CD4-positive, alpha-beta T cell treated with Interleukin-12 subunit alpha and Interleukin-12 subunit beta, for 1 hour (primary cell): ENCODE data around the gene TOP3A.

Source experiments
- DNase-seq: peaks from one replicate; pipeline ENCODE4 v3.0.0-alpha.2; 2020

TOP3A gene

DNA sequence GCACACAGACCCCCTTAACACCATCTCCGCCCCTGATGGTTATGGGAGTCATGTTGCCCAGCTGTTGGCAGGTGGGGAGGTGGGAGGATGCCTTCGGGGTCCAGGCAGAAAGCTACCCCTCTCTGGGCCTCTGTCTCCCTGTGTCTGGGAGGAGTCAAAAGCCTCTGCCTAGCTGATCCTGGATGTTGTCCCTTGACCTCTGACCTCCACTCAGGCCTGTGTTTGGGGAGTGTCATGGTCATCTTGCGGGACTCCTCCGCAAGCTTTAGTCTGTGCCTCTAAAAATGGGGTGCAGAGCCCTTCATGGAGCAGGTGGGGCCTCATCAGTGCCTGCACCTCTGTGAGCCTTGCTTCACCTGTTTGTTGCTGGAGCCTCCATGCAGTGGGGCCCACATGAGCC is 85.5 kb downstream of the TOP3A start:
- DNase-seq: no peak

DNA sequence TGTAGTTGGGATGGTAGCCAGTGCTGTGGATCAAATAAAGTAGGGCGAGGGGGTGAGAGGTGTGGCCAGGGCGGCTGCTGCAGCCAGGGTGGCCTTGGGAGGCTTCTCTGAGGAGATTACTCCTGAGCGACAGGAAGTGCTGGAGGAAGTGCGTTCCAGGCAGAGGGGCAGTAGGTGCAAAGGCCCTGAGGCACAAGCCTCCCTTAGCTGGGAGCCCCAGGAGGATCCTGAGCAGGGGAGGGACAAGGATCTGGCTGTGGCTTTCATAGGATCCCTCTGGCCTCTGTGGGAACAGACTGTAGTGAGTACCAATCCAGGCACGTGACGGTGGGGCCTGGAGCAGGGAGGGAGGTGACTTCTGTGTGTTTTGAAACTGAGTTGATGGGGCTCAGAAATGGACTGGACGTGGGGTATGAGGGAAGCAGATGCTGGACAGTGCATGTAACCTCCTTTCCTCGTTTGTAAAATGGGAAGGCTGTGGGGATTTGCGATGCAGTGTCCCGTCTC is 86.6 kb downstream of the TOP3A start:
- DNase-seq: no peak

DNA sequence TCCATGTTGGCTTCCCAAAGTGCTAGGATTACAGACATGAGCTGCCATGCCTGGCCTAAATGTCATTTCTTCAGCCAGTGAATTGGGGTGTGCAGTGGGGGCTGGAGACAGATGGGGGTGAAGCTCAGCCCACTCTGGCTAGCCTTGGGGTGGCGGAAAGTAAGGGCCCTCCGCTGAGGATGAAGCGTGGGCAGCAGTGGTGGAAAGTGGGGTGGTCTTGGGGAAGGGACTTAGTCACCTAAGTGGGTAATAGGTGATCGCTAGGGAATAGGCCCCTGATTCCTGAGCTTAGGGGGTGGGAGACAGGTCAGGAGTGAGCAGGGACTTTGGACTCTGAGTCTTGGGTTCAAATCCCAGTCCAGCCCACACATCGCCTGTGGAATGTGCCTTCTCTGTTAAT is 87.2 kb downstream of the TOP3A start:
- DNase-seq: no peak

DNA sequence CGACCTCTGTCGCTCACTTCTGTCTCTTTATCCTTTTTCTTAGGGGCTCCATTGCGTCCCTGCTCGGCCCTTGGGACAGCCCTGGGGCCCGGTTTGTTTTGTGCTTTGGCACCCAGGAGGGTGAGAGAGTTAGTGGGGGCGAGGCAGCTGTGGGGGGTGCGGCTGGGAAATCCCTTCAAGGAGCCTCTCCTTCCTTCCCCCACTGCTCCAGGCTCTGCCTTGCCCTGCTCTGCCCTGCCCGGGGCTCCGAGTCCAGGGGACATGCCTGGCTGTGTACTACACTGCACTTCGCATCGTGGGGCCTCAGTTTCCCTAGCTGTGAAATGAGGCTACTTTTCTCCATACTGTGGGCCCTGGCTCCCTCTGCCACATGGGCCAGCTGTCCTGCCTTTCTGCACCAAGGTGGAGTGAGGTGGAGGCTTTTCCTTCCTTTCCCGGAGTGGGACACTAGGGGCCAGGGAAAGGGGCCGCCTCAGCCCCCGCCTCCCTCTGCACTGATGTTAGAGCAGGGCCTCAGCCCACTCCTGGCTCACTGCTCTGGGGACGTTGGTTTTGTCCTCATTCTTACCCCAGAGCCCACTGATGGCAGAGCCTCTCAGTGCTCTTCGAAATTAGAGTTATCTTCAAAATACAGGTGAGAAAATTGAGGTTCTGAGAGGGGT is 88.4 kb downstream of the TOP3A start:
- DNase-seq: no peak

DNA sequence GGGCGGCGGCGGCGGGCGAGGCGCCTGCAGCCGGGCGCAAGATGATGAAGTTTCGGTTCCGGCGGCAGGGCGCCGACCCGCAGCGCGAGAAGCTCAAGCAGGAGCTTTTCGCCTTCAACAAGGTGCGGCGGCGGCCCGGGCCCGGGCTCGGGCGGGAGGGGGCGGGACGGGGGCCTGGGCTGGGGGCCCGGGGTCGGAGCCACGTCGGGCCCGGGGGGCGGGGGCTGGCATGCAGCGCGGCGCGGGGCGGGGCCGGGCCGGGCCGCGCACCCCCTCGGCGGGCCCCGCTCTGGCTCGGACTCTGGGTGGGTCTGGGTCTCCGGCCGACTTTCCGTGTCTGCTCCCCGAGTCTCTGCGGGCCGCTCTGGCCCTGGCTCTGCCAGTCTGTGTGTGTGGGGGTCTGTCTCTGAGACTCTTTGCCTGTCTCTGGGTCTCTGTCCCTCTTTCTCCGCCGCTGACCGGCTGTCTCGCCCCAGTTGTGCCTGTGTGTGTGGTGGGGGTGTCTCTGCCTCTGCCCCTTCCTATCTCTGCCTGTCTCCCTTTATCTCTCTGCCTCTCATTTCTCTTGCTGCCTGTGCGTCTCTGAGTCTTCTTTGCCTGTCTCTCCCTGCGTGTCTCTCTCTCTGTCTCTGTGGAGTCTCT is 89.0 kb downstream of the TOP3A start:
- DNase-seq: no peak

DNA sequence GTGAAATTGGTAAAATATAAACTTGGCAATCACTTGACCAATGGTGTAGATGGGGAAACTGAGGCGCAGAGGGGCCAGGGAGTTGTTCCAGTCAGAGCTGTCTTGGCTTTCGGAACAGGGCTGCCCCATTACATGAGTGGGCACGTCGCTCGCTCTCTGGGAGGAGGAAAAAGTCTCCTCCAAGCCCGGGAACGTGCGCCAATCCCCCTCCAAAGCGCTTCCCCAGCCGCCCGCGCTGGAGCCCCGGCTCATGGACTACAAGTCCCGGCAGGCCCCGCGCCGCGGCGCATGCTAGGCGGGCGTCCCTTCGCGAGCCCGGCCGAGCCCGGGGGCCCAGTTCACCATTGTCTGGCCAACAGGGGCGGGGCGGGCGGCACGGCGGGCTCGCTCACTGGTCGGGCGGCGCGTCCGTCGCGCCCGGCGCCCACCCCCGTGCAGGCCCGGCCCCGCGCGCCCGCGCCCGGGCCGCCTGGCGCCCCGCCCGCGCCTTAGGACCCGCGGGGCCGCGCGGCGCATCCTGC is 89.6 kb downstream of the TOP3A start, which contains the start of gene LLGL1:
Gene LLGL1, plus strand, starts transcription at position 515 of the 521 bp plus-strand sequence. CDS start 48 bp downstream, outside the sequence.
- DNase-seq: peak; percentile 96

DNA sequence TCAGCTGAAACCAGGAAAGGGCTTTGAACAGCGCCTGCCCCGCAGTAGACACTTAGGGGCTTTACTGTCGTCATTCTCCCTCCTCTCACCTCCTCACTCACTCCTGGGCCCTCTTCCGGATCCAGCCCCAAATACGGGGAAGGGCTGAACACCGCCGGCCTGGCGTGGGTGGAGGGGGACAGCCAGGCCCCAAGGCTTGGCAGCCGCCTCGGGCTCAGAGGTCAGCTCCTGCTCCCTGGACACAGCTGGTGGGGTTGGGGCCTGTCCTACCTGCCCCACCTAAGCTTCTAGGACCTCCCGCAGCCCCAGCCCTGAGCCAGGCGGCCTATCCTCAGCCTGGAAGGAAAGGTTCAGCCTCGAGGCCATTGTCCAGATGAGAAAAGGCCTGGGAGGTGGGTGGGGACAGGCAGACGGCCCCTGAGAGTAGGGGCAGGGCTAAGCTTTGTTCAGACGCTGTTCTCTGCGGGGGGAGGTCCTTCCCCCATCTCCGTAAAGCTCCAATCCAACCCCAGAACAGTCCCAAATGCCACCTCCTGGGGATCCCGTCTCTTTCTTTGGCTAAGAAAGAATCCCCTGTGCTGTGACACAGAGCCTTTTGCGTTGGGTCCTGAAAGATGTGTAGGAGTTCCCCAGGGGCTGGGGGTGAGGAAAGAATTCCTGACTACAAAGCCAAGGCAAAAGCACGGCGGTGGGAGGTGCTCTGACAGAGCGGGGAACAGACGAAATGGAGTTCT is 90.2 kb downstream of the TOP3A start:
- no peak for DNase-seq

DNA sequence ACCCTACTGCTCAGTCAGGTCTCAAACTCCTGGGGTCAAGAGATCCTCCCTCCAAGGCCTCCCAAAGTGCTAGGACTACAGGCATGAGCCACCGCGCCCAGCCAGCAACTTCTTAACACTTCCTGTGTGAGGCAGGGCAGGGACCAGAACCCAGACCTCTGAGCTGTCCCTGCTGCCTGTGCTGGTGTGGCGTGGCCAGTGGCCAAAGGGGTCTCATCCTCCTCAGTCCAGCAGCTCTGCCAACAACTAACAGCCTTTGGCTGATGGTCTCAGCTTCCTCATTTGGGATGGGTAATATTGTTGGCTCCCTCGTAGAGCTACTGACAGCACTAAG is 90.8 kb downstream of the TOP3A start:
- DNase-seq: no peak
